BLaER1 (cell line): ENCODE data around the gene CTRB1.
"Not testable (repeated sequence)": the region's sequence is repeated elsewhere in the genome, so short reads cannot be mapped to it uniquely, and the experiment has no call there.

Experiments
- H3K27ac ChIP-seq: shearing (Covaris generic); formaldehyde crosslinking; 2 replicates; pipeline ENCODE4 v1.8.1; 2022
- H3K27me3 ChIP-seq: shearing (Covaris generic); formaldehyde crosslinking; 2 replicates; pipeline ENCODE4 v1.8.1; 2022
- H3K36me3 ChIP-seq: shearing (Covaris generic); formaldehyde crosslinking; 2 replicates; pipeline ENCODE4 v1.8.1; 2022
- H3K4me1 ChIP-seq: shearing (Covaris generic); formaldehyde crosslinking; 2 replicates; pipeline ENCODE4 v1.8.1; 2022
- H3K4me2 ChIP-seq: shearing (Covaris generic); formaldehyde crosslinking; 2 replicates; pipeline ENCODE4 v1.8.1; 2022
- H3K4me3 ChIP-seq: shearing (Covaris generic); formaldehyde crosslinking; 2 replicates; pipeline ENCODE4 v1.8.1; 2022
- H3K9ac ChIP-seq: shearing (Covaris generic); formaldehyde crosslinking; 2 replicates; pipeline ENCODE4 v1.8.1; 2022
- H3K9me3 ChIP-seq: shearing (Covaris generic); formaldehyde crosslinking; 2 replicates; pipeline ENCODE4 v1.8.1; 2022
- H4K20me1 ChIP-seq: shearing (Covaris generic); formaldehyde crosslinking; 2 replicates; pipeline ENCODE4 v1.8.1; 2022
- Cebpa-rat ChIP-seq: shearing (Covaris generic); IDR thresholded peaks from 2 replicates; pipeline ENCODE4 v1.8.1; 2022

The CTRB1 gene

GRCh38 chr16:75203096-75203495, 15.7 kb upstream of the CTRB1 start:
- TF ChIP-seq Cebpa-rat: no peak
- Histone ChIP-seq H3K4me3 (no peak overlapping the region), H4K20me1 (0 out of 2 replicates have a peak, but pooled peaks cover 3% of the 10 kb centered on the region), H3K27me3 (0 out of 2 replicates have a peak, but pooled peaks cover 2% of the 10 kb centered on the region), H3K4me2 (no peak overlapping the region), H3K27ac (no peak overlapping the region), H3K36me3 (no peaks in the 10 kb centered on the region), H3K9me3 (no peaks in the 10 kb centered on the region), H3K9ac (no peak overlapping the region), H3K4me1 (peaks cover 24% of the 10 kb centered on the region)

DNA sequence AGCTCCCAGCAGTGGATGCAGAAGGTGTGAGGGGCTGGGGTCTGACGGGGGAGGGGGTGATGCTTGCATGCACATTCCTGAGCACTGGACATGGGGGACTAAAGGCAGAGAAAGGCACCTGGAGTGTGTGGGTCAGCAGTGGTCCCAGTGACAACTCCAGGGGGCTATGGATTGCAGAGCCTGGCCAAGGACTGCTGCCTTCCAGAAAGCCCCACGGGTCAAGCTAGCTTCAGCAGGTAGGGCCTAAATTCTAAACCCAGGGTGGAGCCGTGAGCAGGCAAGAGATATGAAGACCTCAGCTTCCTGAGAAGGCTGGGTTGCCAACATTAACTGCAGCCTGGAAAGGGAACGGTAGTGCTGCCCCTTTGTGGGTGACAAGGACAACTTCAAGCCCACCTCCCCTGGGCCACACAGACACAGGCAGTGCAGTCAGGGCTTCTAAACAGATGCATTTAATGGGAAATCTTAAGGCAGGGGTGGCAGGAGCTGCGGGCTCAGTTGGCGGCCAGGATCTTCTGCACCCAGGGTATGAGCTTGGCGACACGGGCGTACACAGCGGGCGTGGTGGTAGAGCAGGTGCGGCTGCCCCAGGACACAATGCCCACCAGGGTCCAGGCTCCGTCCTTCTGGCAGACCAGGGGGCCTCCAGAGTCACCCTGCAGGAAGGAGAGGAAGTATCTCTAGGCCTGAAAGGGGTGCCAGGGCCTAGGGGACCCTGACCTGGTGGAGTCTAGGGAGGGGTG, 14.9 kb upstream of the CTRB1 start:
- no peaks in the 10 kb centered on the region for H3K27me3 ChIP-seq
- peaks cover 19% of the 10 kb centered on the region for H3K4me1 ChIP-seq
- H3K9me3 ChIP-seq: no peaks in the 10 kb centered on the region
- H3K4me2 ChIP-seq: peak overlapping the region; percentile 19
- H3K27ac ChIP-seq: no peak overlapping the region
- TF ChIP-seq Cebpa-rat: no peak
- no peak overlapping the region for H3K4me3 ChIP-seq
- H3K36me3 ChIP-seq: no peaks in the 10 kb centered on the region
- H3K9ac ChIP-seq: no peak overlapping the region
- no peaks in the 10 kb centered on the region for H4K20me1 ChIP-seq

GRCh38 chr16:75204410-75204758, 14.4 kb upstream of the CTRB1 start:
- no peak overlapping the region for H3K27ac ChIP-seq
- TF ChIP-seq Cebpa-rat: no peak
- H3K4me3 ChIP-seq: no peak overlapping the region
- H3K27me3 ChIP-seq: no peaks in the 10 kb centered on the region
- no peaks in the 10 kb centered on the region for H3K36me3 ChIP-seq
- no peak overlapping the region for H3K9ac ChIP-seq
- H3K4me2 ChIP-seq: peak overlapping the region; percentile 19
- H4K20me1 ChIP-seq: no peaks in the 10 kb centered on the region
- no peaks in the 10 kb centered on the region for H3K9me3 ChIP-seq
- H3K4me1 ChIP-seq: peaks cover 19% of the 10 kb centered on the region

DNA sequence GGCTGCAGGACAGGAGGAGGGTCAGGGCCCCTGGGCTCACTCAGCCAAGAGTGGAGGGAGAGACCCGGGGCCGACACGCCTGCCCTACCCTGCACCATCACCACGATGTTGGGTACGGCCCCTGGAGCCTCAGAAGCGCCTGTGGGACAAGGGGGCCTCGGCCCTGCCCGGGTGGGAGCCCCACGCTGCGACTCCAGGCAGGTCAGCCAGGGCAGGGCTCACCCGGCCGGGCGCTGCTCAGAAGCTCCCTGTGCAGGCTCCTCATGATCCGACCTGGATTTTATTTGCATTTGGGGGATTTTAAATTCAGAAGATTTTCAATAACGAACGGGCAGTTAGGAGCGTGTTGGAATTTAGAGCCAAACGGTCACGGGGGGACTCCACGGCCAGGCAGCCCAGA, 13.9 kb upstream of the CTRB1 start:
- H3K4me3 ChIP-seq, H3K9ac ChIP-seq, H3K9me3 ChIP-seq, H4K20me1 ChIP-seq, H3K27ac ChIP-seq, H3K36me3 ChIP-seq, H3K27me3 ChIP-seq, H3K4me2 ChIP-seq: not testable (repeated sequence)
- H3K4me1 ChIP-seq: peaks cover 19% of the 10 kb centered on the region

- H4K20me1 ChIP-seq, H3K4me2 ChIP-seq, H3K4me3 ChIP-seq, H3K9me3 ChIP-seq, H3K36me3 ChIP-seq, H3K27ac ChIP-seq, H3K9ac ChIP-seq, H3K27me3 ChIP-seq: not testable (repeated sequence)
- H3K4me1 ChIP-seq: peaks cover 19% of the 10 kb centered on the region
Observed at GRCh38 chr16:75205438-75205837, 13.3 kb upstream of the CTRB1 start.

- H3K4me3 ChIP-seq, H4K20me1 ChIP-seq, H3K27ac ChIP-seq, H3K9me3 ChIP-seq, H3K36me3 ChIP-seq, H3K27me3 ChIP-seq, H3K9ac ChIP-seq, H3K4me2 ChIP-seq: not testable (repeated sequence)
- peaks cover 14% of the 10 kb centered on the region for H3K4me1 ChIP-seq
Observed at GRCh38 chr16:75205961-75206748, 12.6 kb upstream of the CTRB1 start.

GRCh38 chr16:75206749-75207451, 11.9 kb upstream of the CTRB1 start, which contains the start of gene CTRB2:
Gene CTRB2 (minus strand): TSS chr16:75207161. CDS start chr16:75207141, 20 bp downstream.
- H3K4me3 ChIP-seq: no peak within 1 kb of the TSS
- H4K20me1 ChIP-seq: no peaks in the 10 kb centered on the region
- H3K9me3 ChIP-seq: no peaks in the 10 kb centered on the region
- no peak within 1 kb of the TSS for H3K4me2 ChIP-seq
- no peaks in the 10 kb centered on the region for H3K27me3 ChIP-seq
- H3K4me1 ChIP-seq: peaks cover 9% of the 10 kb centered on the region
- TF ChIP-seq Cebpa-rat: no peak
- H3K36me3 ChIP-seq: no peaks in the 10 kb centered on the region
- no peak within 1 kb of the TSS for H3K27ac ChIP-seq
- no peak within 1 kb of the TSS for H3K9ac ChIP-seq

DNA sequence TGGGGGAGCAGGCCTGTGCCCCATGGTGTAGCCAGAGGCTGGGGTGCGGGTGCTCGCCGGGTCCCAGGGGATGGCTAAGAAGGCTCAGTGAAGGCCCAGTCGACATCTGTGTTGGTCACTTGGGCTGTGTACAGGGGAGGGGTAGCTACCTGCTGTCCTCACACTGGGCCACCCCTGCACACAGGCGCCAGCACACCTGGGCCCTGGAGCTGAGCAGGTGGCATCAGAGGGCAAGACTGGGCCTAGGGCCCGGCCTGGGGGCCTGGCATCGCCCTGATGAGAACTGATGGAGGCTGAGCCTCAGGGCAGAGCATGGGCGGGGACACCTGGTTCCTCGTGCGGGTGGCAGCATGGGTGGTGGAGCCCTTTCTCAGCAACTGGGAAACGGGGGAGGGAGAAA, 11.0 kb upstream of the CTRB1 start:
- Histone ChIP-seq H4K20me1 (no peaks in the 10 kb centered on the region), H3K27ac (no peak overlapping the region), H3K27me3 (no peaks in the 10 kb centered on the region), H3K36me3 (no peaks in the 10 kb centered on the region), H3K9ac (no peak overlapping the region), H3K9me3 (no peaks in the 10 kb centered on the region), H3K4me3 (no peak overlapping the region), H3K4me1 (peaks cover 9% of the 10 kb centered on the region), H3K4me2 (no peak overlapping the region)
- TF ChIP-seq Cebpa-rat: no peak

DNA sequence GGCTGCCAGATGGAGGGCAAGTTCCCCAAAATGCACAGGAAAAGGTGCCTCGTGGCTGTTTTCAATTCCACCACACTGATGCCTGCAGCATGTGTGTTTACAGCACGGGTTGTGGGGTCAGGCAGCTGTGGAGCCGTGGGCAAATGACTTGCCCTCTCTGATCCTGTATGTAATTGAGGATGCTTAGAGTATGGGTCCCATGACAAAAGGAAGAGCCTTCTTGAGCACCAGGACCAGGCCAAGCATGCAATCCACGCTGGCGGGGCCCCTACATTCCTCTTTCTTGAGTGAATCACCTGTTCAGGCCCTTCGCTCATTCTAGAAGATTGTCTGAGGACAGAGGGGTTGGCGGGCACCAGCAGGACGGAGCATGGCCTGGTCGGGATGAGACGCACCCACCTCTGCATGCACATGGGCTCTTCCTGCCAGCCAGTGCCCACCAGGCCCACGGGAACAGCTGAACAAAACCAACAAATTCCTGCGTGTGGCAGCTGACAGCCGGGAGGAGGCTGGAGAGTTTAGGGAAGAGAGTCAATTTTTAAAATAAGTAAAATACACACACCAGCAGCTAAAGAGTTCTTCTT, 10.5 kb upstream of the CTRB1 start:
- H3K27ac ChIP-seq: no peak overlapping the region
- no peaks in the 10 kb centered on the region for H3K36me3 ChIP-seq
- no peaks in the 10 kb centered on the region for H3K27me3 ChIP-seq
- TF ChIP-seq Cebpa-rat: no peak
- peaks cover 9% of the 10 kb centered on the region for H3K4me1 ChIP-seq
- H4K20me1 ChIP-seq: no peaks in the 10 kb centered on the region
- H3K9me3 ChIP-seq: no peaks in the 10 kb centered on the region
- H3K4me3 ChIP-seq: no peak overlapping the region
- no peak overlapping the region for H3K9ac ChIP-seq
- no peak overlapping the region for H3K4me2 ChIP-seq
